CD4-positive, alpha-beta memory T cell (primary cell): ENCODE measurements around the gene FGB. TPM values are rescaled to one million over a fixed set of nuclear protein-coding genes. Genes with fewer than 3 reads are reported as not detected.

Experiments
- CTCF ChIA-PET: fragments of 350-600 bp; sonication (Branson Sonifier 250); formaldehyde crosslinking; loops from one replicate; lab custom pipeline; 2021; ENCODE audit warnings: inconsistent platforms; ENCODE audit not compliant: partially characterized antibody; lab: Charles Lee
- POLR2A ChIA-PET: fragments of 350-600 bp; sonication (Branson Sonifier 250); formaldehyde crosslinking; loops from one replicate; lab custom pipeline; 2021; ENCODE audit not compliant: partially characterized antibody; lab: Charles Lee
- DNase-seq, 5 donors: peaks; one replicate each; pipeline versions ENCODE4 v3.0.0 to v3.0.0-alpha.2; 2020 to 2022; ENCODE audit warnings: mixed read lengths in 1 of 5
- H3K27ac ChIP-seq: one replicate; pipeline ENCODE4 v1.7.0; 2013; ENCODE audit warnings: low read depth, low read length
- H3K27me3 ChIP-seq: 2 replicates; pipeline ENCODE4 v1.7.0; 2013; ENCODE audit warnings: mild to moderate bottlenecking, low read length, moderate library complexity; ENCODE audit not compliant: insufficient read depth
- H3K36me3 ChIP-seq: 2 replicates; pipeline ENCODE4 v1.7.0; 2013; ENCODE audit warnings: mild to moderate bottlenecking, low read length, moderate library complexity; ENCODE audit not compliant: insufficient read depth
- H3K4me1 ChIP-seq: 2 replicates; pipeline ENCODE4 v1.7.0; 2013; ENCODE audit warnings: mild to moderate bottlenecking, low read length, moderate library complexity; ENCODE audit not compliant: insufficient read depth
- H3K4me3 ChIP-seq, 2 donors: one replicate each; pipeline ENCODE4 v1.7.0; 2013; ENCODE audit warnings: low read length in 2 of 2, mild to moderate bottlenecking in 1 of 2
- H3K9me3 ChIP-seq, 2 donors: one replicate each; pipeline ENCODE4 v1.7.0; 2013; ENCODE audit warnings: low read length in 2 of 2, control low read depth in 1 of 2; ENCODE audit not compliant: control insufficient read depth in 1 of 2
- H3K27ac Mint-ChIP-seq, 7 donors: one replicate each; pipeline ENCODE4 v1.8.0; 2020 to 2021; ENCODE audit warnings: mixed read lengths in 7 of 7, mild to moderate bottlenecking in 6 of 7, inconsistent platforms in 3 of 7, moderate library complexity in 3 of 7
- H3K27me3 Mint-ChIP-seq, 2 donors: one replicate each; pipeline ENCODE4 v1.8.0; 2020 to 2021; ENCODE audit warnings: mixed read lengths in 2 of 2
- H3K36me3 Mint-ChIP-seq, 2 donors: one replicate each; pipeline ENCODE4 v1.8.0; 2020 to 2021; ENCODE audit warnings: mixed read lengths in 2 of 2, inconsistent platforms in 1 of 2, mild to moderate bottlenecking in 1 of 2
- H3K4me1 Mint-ChIP-seq, 4 donors: one replicate each; pipeline ENCODE4 v1.8.0; 2020 to 2021; ENCODE audit warnings: mixed read lengths in 4 of 4, mild to moderate bottlenecking in 1 of 4
- H3K4me3 Mint-ChIP-seq, 8 donors: one replicate each; pipeline ENCODE4 v1.8.0; 2020 to 2021; ENCODE audit warnings: mixed read lengths in 8 of 8, mild to moderate bottlenecking in 7 of 8, moderate library complexity in 6 of 8, inconsistent platforms in 3 of 8
- H3K9me3 Mint-ChIP-seq, 8 donors: one replicate each; pipeline ENCODE4 v1.8.0; 2020 to 2021; ENCODE audit warnings: mixed read lengths in 8 of 8, mild to moderate bottlenecking in 5 of 8, inconsistent platforms in 3 of 8, moderate library complexity in 1 of 8
- intact Hi-C: fragments of 100-400 bp; cut with micrococcal nuclease; formaldehyde crosslinking; loops from one replicate; pipeline ENCODE4 v1.15.1; 2023
- polyA plus RNA-seq, 2 donors: library from polyadenylated mRNA; unstranded; fragments of 300-500 nt; fragmentation: Illumina TruSeq; gene quantifications; one replicate each; pipeline ENCODE4 v1.2.3, GENCODE V29; 2021
- total RNA-seq, 2 experiments: library from RNA; stranded (reverse); gene quantifications; one replicate each; pipeline ENCODE4 v1.2.3, GENCODE V29; 2021

Gene FGB
- total and polyA plus RNA-seq, 4 experiments from 2014 or later: not detected

GRCh38 chr4:154565704-154566103 lies 2.9 kb downstream of the FGB start:
- ChIA-PET CTCF (no interaction called here), POLR2A (no interaction called here)
- H3K36me3 Mint-ChIP-seq: no peaks in the 10 kb centered on the region
- peaks cover 4% of the 10 kb centered on the region in 2 donors for H3K27me3 Mint-ChIP-seq
- Histone ChIP-seq H3K27ac (no peak overlapping the region), H3K4me3 (no peak overlapping the region), H3K9me3 (no peaks in the 10 kb centered on the region), H3K27me3 (no peaks in the 10 kb centered on the region), H3K36me3 (no peaks in the 10 kb centered on the region), H3K4me1 (no peaks in the 10 kb centered on the region)
- H3K4me3 Mint-ChIP-seq: no peak overlapping the region
- H3K27ac Mint-ChIP-seq: no peak overlapping the region
- no peaks in the 10 kb centered on the region for H3K9me3 Mint-ChIP-seq
- no peaks in the 10 kb centered on the region for H3K4me1 Mint-ChIP-seq
- no peak for DNase-seq
- intact Hi-C loops: no loop called here

GRCh38 chr4:154566639-154567204 lies 3.9 kb downstream of the FGB start:
- intact Hi-C loops: no loop called here
- H3K27me3 Mint-ChIP-seq: peaks cover 3 to 5% of the 10 kb centered on the region in 2 donors
- no peak overlapping the region for H3K27ac Mint-ChIP-seq
- Histone ChIP-seq H3K4me3 (no peak overlapping the region), H3K9me3 (no peaks in the 10 kb centered on the region), H3K36me3 (no peaks in the 10 kb centered on the region), H3K27ac (no peak overlapping the region), H3K27me3 (no peaks in the 10 kb centered on the region), H3K4me1 (no peaks in the 10 kb centered on the region)
- no peak overlapping the region for H3K4me3 Mint-ChIP-seq
- ChIA-PET POLR2A (no interaction called here), CTCF (no interaction called here)
- no peaks in the 10 kb centered on the region for H3K9me3 Mint-ChIP-seq
- no peak for DNase-seq
- H3K36me3 Mint-ChIP-seq: no peaks in the 10 kb centered on the region
- H3K4me1 Mint-ChIP-seq: no peaks in the 10 kb centered on the region

- Histone ChIP-seq H3K36me3 (no peaks in the 10 kb centered on the region), H3K27ac (no peak overlapping the region), H3K4me1 (no peaks in the 10 kb centered on the region), H3K9me3 (no peaks in the 10 kb centered on the region), H3K4me3 (no peak overlapping the region), H3K27me3 (no peaks in the 10 kb centered on the region)
- H3K4me1 Mint-ChIP-seq: no peaks in the 10 kb centered on the region
- peaks cover 3 to 5% of the 10 kb centered on the region in 2 donors for H3K27me3 Mint-ChIP-seq
- H3K4me3 Mint-ChIP-seq: no peak overlapping the region
- DNase-seq: no peak
- POLR2A ChIA-PET: no interaction called here
- CTCF ChIA-PET: interaction anchor here (1.0 to 1.3 kb wide), 2 partner anchors 10 to 17 kb away, joined by 3 read pairs; no protein-coding TSS in a partner anchor
- H3K36me3 Mint-ChIP-seq: no peaks in the 10 kb centered on the region
- no peaks in the 10 kb centered on the region for H3K9me3 Mint-ChIP-seq
- intact Hi-C loops: no loop called here
- no peak overlapping the region for H3K27ac Mint-ChIP-seq
Measured at GRCh38 chr4:154569028-154569427, 6.2 kb downstream of the FGB start.

DNA sequence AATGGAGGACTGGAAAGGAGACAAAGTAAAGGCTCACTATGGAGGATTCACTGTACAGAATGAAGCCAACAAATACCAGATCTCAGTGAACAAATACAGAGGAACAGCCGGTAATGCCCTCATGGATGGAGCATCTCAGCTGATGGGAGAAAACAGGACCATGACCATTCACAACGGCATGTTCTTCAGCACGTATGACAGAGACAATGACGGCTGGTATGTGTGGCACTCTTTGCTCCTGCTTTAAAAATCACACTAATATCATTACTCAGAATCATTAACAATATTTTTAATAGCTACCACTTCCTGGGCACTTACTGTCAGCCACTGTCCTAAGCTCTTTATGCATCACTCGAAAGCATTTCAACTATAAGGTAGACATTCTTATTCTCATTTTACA lies 6.8 kb downstream of the FGB start:
- H3K36me3 ChIP-seq: no peaks in the 10 kb centered on the region
- CTCF ChIA-PET: no interaction called here
- no peaks in the 10 kb centered on the region for H3K4me1 ChIP-seq
- H3K4me3 Mint-ChIP-seq: no peak overlapping the region
- H3K9me3 Mint-ChIP-seq: no peaks in the 10 kb centered on the region
- no peaks in the 10 kb centered on the region for H3K36me3 Mint-ChIP-seq
- POLR2A ChIA-PET: no interaction called here
- no peak for DNase-seq
- no peak overlapping the region for H3K27ac Mint-ChIP-seq
- H3K4me1 Mint-ChIP-seq: no peaks in the 10 kb centered on the region
- no peak overlapping the region for H3K4me3 ChIP-seq
- no peaks in the 10 kb centered on the region for H3K9me3 ChIP-seq
- intact Hi-C loops: no loop called here
- H3K27me3 Mint-ChIP-seq: peaks cover 3 to 5% of the 10 kb centered on the region in 2 donors
- no peaks in the 10 kb centered on the region for H3K27me3 ChIP-seq
- H3K27ac ChIP-seq: no peak overlapping the region

DNA sequence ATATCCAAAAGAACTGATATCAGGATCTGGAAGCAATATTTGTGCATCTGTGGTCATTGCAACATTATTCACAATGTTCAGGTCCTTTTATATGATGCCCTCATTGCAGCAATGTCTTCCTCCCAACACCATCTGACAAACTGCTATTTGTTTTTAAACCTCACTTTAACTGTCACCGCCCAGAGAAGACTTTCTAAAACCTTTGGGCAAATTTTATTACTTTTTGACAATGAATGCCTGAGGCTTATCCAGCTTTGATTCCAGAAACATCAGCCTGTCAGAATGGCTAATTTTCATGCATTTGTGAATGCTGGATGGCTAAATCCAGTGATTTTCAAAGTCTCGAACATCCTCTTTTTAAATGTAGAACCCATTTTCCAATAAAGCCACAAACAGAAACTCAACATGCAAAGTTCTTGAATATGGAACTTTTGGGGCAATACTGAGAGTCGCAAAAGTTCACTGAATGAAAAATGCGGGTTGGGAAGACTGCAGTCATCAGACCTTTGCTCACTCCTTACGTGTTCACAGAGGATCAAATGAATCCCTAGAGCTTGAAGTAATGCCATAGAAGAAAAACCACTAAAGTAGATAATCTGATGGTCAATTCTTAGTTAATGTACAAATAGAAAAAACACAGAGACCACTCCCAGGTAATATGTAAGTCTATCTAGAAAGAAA lies 10.5 kb downstream of the FGB start:
- no peaks in the 10 kb centered on the region for H3K9me3 Mint-ChIP-seq
- intact Hi-C loops: no loop called here
- Histone ChIP-seq H3K36me3 (no peaks in the 10 kb centered on the region), H3K27ac (no peak overlapping the region), H3K9me3 (no peaks in the 10 kb centered on the region), H3K27me3 (no peaks in the 10 kb centered on the region), H3K4me3 (no peak overlapping the region), H3K4me1 (no peaks in the 10 kb centered on the region)
- ChIA-PET POLR2A (no interaction called here), CTCF (no interaction called here)
- H3K27ac Mint-ChIP-seq: no peak overlapping the region
- no peaks in the 10 kb centered on the region for H3K36me3 Mint-ChIP-seq
- no peak for DNase-seq
- no peak overlapping the region for H3K4me3 Mint-ChIP-seq
- H3K27me3 Mint-ChIP-seq: peaks cover 10 to 14% of the 10 kb centered on the region in 2 donors
- H3K4me1 Mint-ChIP-seq: no peaks in the 10 kb centered on the region

- no peak for DNase-seq
- no peaks in the 10 kb centered on the region for H3K9me3 ChIP-seq
- H3K4me1 ChIP-seq: no peaks in the 10 kb centered on the region
- ChIA-PET POLR2A (no interaction called here), CTCF (interaction anchor here (1.5 kb wide), 1 partner anchor 15 kb away, joined by 4 read pairs; no protein-coding TSS in a partner anchor)
- Mint-ChIP-seq H3K27ac (no peak overlapping the region), H3K27me3 (peaks cover 12 to 15% of the 10 kb centered on the region in 2 donors), H3K4me1 (no peaks in the 10 kb centered on the region), H3K36me3 (no peaks in the 10 kb centered on the region), H3K4me3 (no peak overlapping the region), H3K9me3 (no peaks in the 10 kb centered on the region)
- no peak overlapping the region for H3K4me3 ChIP-seq
- H3K27me3 ChIP-seq: no peaks in the 10 kb centered on the region
- intact Hi-C loops: no loop called here
- no peak overlapping the region for H3K27ac ChIP-seq
- no peaks in the 10 kb centered on the region for H3K36me3 ChIP-seq
Measured at GRCh38 chr4:154574311-154574710, 11.5 kb downstream of the FGB start.

- Histone ChIP-seq H3K27me3 (no peaks in the 10 kb centered on the region), H3K36me3 (no peaks in the 10 kb centered on the region), H3K4me1 (no peaks in the 10 kb centered on the region), H3K4me3 (no peak overlapping the region), H3K27ac (no peak overlapping the region), H3K9me3 (no peaks in the 10 kb centered on the region)
- intact Hi-C loops: no loop called here
- POLR2A ChIA-PET: no interaction called here
- H3K27ac Mint-ChIP-seq: no peak overlapping the region
- H3K36me3 Mint-ChIP-seq: no peaks in the 10 kb centered on the region
- no peak for DNase-seq
- H3K27me3 Mint-ChIP-seq: peaks cover 10 to 11% of the 10 kb centered on the region in 2 donors
- H3K9me3 Mint-ChIP-seq: no peaks in the 10 kb centered on the region
- CTCF ChIA-PET: no interaction called here
- H3K4me1 Mint-ChIP-seq: no peaks in the 10 kb centered on the region
- no peak overlapping the region for H3K4me3 Mint-ChIP-seq
Measured at GRCh38 chr4:154577324-154577723, 14.5 kb downstream of the FGB start.
